ENCODE measurements around the gene IQGAP2. TPM values are rescaled to one million over a fixed set of nuclear protein-coding genes. Genes with fewer than 3 reads are reported as not detected.

The IQGAP2 gene
- total RNA-seq, 1 experiment from 2014 or later, result 1.5 TPM

DNA sequence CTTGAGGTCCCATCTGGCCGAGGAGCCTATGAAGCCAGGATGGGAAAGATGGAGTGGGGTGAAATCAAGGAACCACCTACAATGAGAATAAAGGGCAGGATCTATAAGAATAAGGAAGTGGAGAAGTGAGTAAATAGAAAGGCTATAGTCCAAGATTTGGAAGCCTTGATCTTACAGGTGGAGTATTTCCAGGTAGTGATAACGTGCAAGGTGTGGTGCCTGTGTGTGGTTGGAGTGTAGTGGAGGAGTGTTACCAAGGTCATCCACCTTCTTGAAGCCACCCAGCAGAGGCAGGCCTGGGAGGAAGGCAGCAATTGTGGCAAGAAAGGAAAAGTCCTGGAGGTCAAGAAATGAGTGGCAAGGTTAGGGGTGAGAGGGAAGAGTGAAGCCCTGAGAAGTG, 72.9 kb downstream of the IQGAP2 start:
- H3K4me1 Mint-ChIP-seq (ENCODE audit: insufficient read depth, unreplicated experiment), result peaks cover 17% of the 10 kb centered on the region
- no peaks in the 10 kb centered on the region for H3K36me3 Mint-ChIP-seq (ENCODE audit: insufficient read depth, unreplicated experiment)
- H3K9me3 Mint-ChIP-seq (ENCODE audit: unreplicated experiment), result no peaks in the 10 kb centered on the region
- POLR2A ChIA-PET, result no interaction called here
- TF ChIP-seq, protein P1, sequence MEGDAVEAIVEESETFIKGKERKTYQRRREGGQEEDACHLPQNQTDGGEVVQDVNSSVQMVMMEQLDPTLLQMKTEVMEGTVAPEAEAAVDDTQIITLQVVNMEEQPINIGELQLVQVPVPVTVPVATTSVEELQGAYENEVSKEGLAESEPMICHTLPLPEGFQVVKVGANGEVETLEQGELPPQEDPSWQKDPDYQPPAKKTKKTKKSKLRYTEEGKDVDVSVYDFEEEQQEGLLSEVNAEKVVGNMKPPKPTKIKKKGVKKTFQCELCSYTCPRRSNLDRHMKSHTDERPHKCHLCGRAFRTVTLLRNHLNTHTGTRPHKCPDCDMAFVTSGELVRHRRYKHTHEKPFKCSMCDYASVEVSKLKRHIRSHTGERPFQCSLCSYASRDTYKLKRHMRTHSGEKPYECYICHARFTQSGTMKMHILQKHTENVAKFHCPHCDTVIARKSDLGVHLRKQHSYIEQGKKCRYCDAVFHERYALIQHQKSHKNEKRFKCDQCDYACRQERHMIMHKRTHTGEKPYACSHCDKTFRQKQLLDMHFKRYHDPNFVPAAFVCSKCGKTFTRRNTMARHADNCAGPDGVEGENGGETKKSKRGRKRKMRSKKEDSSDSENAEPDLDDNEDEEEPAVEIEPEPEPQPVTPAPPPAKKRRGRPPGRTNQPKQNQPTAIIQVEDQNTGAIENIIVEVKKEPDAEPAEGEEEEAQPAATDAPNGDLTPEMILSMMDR (IDR thresholded peaks at IDR 0.05; ENCODE audit: unreplicated experiment), result no peak
- no TSS peak for BruUV-seq (replicated peaks)
- no peak overlapping the region for H3K27ac Mint-ChIP-seq (ENCODE audit: low read depth, unreplicated experiment)
- no peak overlapping the region for H3K4me3 Mint-ChIP-seq (ENCODE audit: unreplicated experiment)
- H3K27me3 Mint-ChIP-seq (ENCODE audit: insufficient read depth, unreplicated experiment), result no peaks in the 10 kb centered on the region
- DNase-seq (ENCODE audit: unreplicated experiment), result no peak
- intact Hi-C loops (cut with micrococcal nuclease), result no loop called here
- CTCF ChIA-PET, result no interaction called here

DNA sequence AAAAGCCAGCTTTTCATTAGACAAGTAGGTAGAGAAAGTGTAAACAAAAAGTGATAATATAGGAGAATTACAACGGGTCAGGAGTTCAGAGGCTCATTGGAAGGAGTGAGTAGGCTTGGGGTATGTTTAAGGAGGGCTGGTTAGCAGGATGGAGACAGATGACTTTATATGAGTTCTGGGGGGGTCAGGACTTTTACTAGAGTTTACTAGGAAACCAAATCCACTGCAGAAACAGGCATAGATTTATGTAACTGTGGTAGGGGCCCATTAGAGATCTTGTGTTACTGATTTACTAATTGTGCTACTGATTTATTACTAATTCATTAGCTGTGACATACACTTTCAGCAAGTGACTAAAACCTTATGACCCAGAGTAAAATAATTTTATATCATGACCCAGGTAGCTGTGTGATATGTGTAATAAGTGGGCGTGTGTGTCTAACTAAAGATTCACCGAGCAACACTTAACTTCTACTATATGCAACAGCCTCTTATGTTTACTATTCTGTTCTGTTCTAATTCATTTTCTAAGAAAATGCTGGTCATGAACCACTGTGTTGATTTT, 73.5 kb downstream of the IQGAP2 start:
- intact Hi-C loops (cut with micrococcal nuclease), result no loop called here
- no peak overlapping the region for H3K27ac Mint-ChIP-seq (ENCODE audit: low read depth, unreplicated experiment)
- no TSS peak for BruUV-seq (replicated peaks)
- CTCF ChIA-PET, result no interaction called here
- peaks cover 17% of the 10 kb centered on the region for H3K4me1 Mint-ChIP-seq (ENCODE audit: insufficient read depth, unreplicated experiment)
- H3K27me3 Mint-ChIP-seq (ENCODE audit: insufficient read depth, unreplicated experiment), result no peaks in the 10 kb centered on the region
- no peaks in the 10 kb centered on the region for H3K9me3 Mint-ChIP-seq (ENCODE audit: unreplicated experiment)
- no peak overlapping the region for H3K4me3 Mint-ChIP-seq (ENCODE audit: unreplicated experiment)
- TF ChIP-seq, protein P1 (IDR thresholded peaks at IDR 0.05; ENCODE audit: unreplicated experiment), result no peak
- POLR2A ChIA-PET, result no interaction called here
- no peaks in the 10 kb centered on the region for H3K36me3 Mint-ChIP-seq (ENCODE audit: insufficient read depth, unreplicated experiment)
- no peak for DNase-seq (ENCODE audit: unreplicated experiment)

DNA sequence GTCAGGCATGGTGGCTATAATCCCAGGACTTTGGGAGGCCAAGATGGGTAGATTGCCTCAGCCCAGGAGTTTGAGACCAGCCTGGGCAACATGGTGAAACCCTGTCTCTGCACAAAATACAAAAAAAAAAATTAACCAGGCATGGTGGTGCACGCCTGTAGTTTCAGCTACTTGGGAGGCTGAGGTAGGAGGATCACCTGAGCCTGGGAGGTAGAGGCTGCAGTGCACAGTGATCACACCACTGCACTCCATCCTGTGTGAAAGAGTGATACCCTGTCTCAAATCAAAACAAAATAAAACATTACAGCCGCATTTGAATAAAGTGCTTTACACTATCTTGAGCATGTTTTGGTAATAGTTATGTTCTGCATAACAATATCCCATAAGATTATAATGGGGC, 74.0 kb downstream of the IQGAP2 start:
- no peaks in the 10 kb centered on the region for H3K27me3 Mint-ChIP-seq (ENCODE audit: insufficient read depth, unreplicated experiment)
- no peak overlapping the region for H3K4me3 Mint-ChIP-seq (ENCODE audit: unreplicated experiment)
- intact Hi-C loops (cut with micrococcal nuclease), result no loop called here
- DNase-seq (ENCODE audit: unreplicated experiment), result no peak
- POLR2A ChIA-PET, result no interaction called here
- H3K9me3 Mint-ChIP-seq (ENCODE audit: unreplicated experiment), result no peaks in the 10 kb centered on the region
- no peaks in the 10 kb centered on the region for H3K36me3 Mint-ChIP-seq (ENCODE audit: insufficient read depth, unreplicated experiment)
- no TSS peak for BruUV-seq (replicated peaks)
- TF ChIP-seq, protein P1 (IDR thresholded peaks at IDR 0.05; ENCODE audit: unreplicated experiment), result no peak
- H3K4me1 Mint-ChIP-seq (ENCODE audit: insufficient read depth, unreplicated experiment), result peaks cover 12% of the 10 kb centered on the region
- CTCF ChIA-PET, result interaction anchor here (0.8 kb wide), 1 partner anchor 139 kb away, joined by 3 read pairs; no protein-coding TSS in a partner anchor
- H3K27ac Mint-ChIP-seq (ENCODE audit: low read depth, unreplicated experiment), result no peak overlapping the region

DNA sequence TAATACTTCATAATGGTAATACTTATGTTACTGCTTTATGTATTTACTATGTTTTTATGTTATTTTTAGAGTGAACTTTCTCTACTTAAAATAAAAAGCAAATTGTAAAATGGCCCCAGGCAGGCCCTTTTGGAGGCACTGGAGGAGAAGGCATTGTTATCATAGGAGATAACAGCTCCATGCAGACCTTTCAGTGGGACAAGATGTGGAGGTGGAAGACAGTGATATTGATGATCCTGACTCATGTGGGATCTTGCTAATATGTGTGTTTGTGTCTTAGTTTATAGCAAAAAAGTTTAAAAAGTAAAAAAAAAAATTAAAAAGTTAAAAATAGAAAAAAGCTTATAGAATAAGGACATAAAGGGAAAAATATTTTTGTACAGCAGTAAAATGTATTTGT, 74.5 kb downstream of the IQGAP2 start:
- intact Hi-C loops (cut with micrococcal nuclease), result no loop called here
- Mint-ChIP-seq H3K27me3 (ENCODE audit: insufficient read depth, unreplicated experiment) (no peaks in the 10 kb centered on the region), H3K4me1 (ENCODE audit: insufficient read depth, unreplicated experiment) (peaks cover 6% of the 10 kb centered on the region), H3K9me3 (ENCODE audit: unreplicated experiment) (no peaks in the 10 kb centered on the region), H3K36me3 (ENCODE audit: insufficient read depth, unreplicated experiment) (no peaks in the 10 kb centered on the region), H3K27ac (ENCODE audit: low read depth, unreplicated experiment) (no peak overlapping the region), H3K4me3 (ENCODE audit: unreplicated experiment) (no peak overlapping the region)
- DNase-seq (ENCODE audit: unreplicated experiment), result no peak
- POLR2A ChIA-PET, result interaction anchor here (0.7 kb wide), 1 partner anchor 132 kb away, joined by 3 read pairs; no protein-coding TSS in a partner anchor
- CTCF ChIA-PET, result interaction anchor here (0.8 to 1.0 kb wide), 2 partner anchors 74 to 140 kb away, joined by 3 read pairs; no protein-coding TSS in a partner anchor
- BruUV-seq (replicated peaks), result no TSS peak
- TF ChIP-seq, protein P1 (IDR thresholded peaks at IDR 0.05; ENCODE audit: unreplicated experiment), result no peak
